ENCODE measurements around the gene ATR. TPM values are rescaled to one million over a fixed set of nuclear protein-coding genes. Genes with fewer than 3 reads are reported as not detected.

ATR gene
- total RNA-seq, 3 donors from 2014 or later, result 25.6 to 63.7 (median 39.0) TPM

GRCh38 chr3:142492184-142492583 is 86.3 kb downstream of the ATR start:
- Histone ChIP-seq H3K27ac (no peak overlapping the region), H3K36me3 (peaks cover 5% of the 10 kb centered on the region), H3K4me3 (no peak overlapping the region), H3K4me1 (no peaks in the 10 kb centered on the region), H3K9me3 (no peaks in the 10 kb centered on the region), H3K27me3 (no peaks in the 10 kb centered on the region)
- no peak for TF ChIP-seq CTCF (IDR thresholded peaks at IDR 0.05)
- TF ChIP-seq POLR2A (IDR thresholded peaks at IDR 0.05), result no peak
- no peak for TF ChIP-seq POLR2AphosphoS5 (IDR thresholded peaks at IDR 0.05)
- no peak for DNase-seq (ENCODE audit: low spot score in 2 of 2)
- intact Hi-C loops (cut with DNase I; ENCODE audit: low total_unique reads), result no loop called here

DNA sequence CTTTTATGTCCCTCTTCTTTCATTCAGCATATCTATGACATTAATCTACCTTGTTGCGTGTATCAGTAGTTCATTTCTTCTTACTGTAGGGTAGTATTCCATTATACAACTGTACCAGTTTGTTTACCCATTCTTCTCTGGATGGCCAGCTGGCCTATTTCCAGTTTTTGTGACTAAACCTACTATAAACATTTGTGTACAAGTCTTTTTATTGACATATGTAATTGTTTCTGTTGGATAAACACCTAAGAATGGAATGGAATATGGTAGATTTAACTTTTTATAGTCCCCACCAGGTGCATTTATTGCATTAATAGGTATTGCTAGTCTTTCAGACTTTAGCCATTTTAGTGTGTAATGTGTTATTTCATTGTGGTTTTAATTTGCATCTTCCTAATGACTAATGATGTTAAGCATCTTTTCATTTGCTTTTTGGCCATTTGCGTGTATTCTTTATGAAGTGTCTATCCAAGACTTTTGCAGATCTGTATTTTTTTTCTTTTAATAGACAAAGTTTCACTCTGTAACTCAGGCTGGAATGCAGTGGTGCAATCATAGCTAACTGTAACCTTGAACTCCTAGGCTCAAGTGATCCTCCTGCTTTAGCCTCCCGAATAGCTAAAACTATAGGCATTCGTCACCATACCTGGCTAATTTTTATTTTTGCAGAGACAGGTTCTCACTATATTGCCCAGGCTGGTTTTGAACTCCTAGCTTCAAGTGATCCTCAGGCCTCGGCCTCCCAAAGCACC is 88.8 kb downstream of the ATR start:
- intact Hi-C loops (cut with DNase I; ENCODE audit: low total_unique reads), result no loop called here
- peaks cover 5% of the 10 kb centered on the region for H3K36me3 ChIP-seq
- H3K9me3 ChIP-seq, result no peaks in the 10 kb centered on the region
- H3K27ac ChIP-seq, result no peak overlapping the region
- no peak overlapping the region for H3K4me3 ChIP-seq
- no peaks in the 10 kb centered on the region for H3K4me1 ChIP-seq
- no peak for DNase-seq (ENCODE audit: low spot score in 2 of 2)
- no peak for TF ChIP-seq POLR2AphosphoS5 (IDR thresholded peaks at IDR 0.05)
- TF ChIP-seq CTCF (IDR thresholded peaks at IDR 0.05), result no peak
- no peak for TF ChIP-seq POLR2A (IDR thresholded peaks at IDR 0.05)
- no peaks in the 10 kb centered on the region for H3K27me3 ChIP-seq

DNA sequence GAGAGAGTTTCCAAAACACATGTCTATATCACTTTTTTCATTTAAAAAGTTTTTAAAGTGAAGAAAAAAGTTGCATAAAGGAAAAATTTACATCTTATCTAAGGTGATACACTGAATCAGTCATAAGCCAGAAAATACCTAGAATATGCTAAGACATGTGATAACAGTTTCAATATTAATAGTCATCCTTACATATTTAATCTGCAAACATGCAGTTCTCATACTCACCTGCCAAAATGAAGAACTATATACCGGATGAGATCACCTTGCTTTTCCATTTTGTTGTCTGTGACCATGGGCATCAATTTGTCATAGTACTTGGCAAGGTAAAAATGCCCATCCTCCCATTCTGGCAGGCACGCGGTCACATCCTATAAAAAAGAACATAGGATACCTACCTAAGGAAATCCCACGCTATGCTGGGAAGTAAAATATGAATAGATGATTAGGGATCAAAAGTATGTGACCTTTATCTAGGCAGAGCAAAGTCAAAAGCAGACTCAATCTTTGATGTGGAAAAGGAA is 93.6 kb downstream of the ATR start:
- Histone ChIP-seq H3K36me3 (peaks cover 5% of the 10 kb centered on the region), H3K27me3 (no peaks in the 10 kb centered on the region), H3K27ac (no peak overlapping the region), H3K4me1 (no peaks in the 10 kb centered on the region), H3K4me3 (no peak overlapping the region), H3K9me3 (peaks cover 16 to 17% of the 10 kb centered on the region in 2 donors)
- DNase-seq (ENCODE audit: low spot score in 2 of 2), result no peak
- intact Hi-C loops (cut with DNase I; ENCODE audit: low total_unique reads), result no loop called here
- no peak for TF ChIP-seq POLR2AphosphoS5 (IDR thresholded peaks at IDR 0.05)
- TF ChIP-seq CTCF (IDR thresholded peaks at IDR 0.05), result no peak
- TF ChIP-seq POLR2A (IDR thresholded peaks at IDR 0.05), result no peak

- Histone ChIP-seq H3K27me3 (no peaks in the 10 kb centered on the region), H3K27ac (no peak overlapping the region), H3K9me3 (peaks cover 16 to 25% of the 10 kb centered on the region in 2 donors), H3K4me3 (no peak overlapping the region), H3K4me1 (no peaks in the 10 kb centered on the region), H3K36me3 (no peaks in the 10 kb centered on the region)
- intact Hi-C loops (cut with DNase I; ENCODE audit: low total_unique reads), result no loop called here
- no peak for DNase-seq (ENCODE audit: low spot score in 2 of 2)
- TF ChIP-seq POLR2A (IDR thresholded peaks at IDR 0.05), result no peak
- TF ChIP-seq POLR2AphosphoS5 (IDR thresholded peaks at IDR 0.05), result no peak
- TF ChIP-seq CTCF (IDR thresholded peaks at IDR 0.05), result no peak
Observed at GRCh38 chr3:142481196-142481595, 97.3 kb downstream of the ATR start.

- Histone ChIP-seq H3K36me3 (peaks cover 11% of the 10 kb centered on the region), H3K9me3 (peaks cover 8 to 10% of the 10 kb centered on the region in 2 donors), H3K27me3 (no peaks in the 10 kb centered on the region), H3K27ac (no peak overlapping the region), H3K4me1 (no peaks in the 10 kb centered on the region), H3K4me3 (no peak overlapping the region)
- DNase-seq (ENCODE audit: low spot score in 2 of 2), result no peak
- TF ChIP-seq POLR2AphosphoS5 (IDR thresholded peaks at IDR 0.05) (no peak), CTCF (IDR thresholded peaks at IDR 0.05) (no peak), POLR2A (IDR thresholded peaks at IDR 0.05) (no peak)
- intact Hi-C loops (cut with DNase I; ENCODE audit: low total_unique reads), result no loop called here
Observed at GRCh38 chr3:142470826-142471225, 107.7 kb downstream of the ATR start.

All from breast epithelium (tissue), 4 donors.